Lung (tissue), 12 donors: ENCODE data around the gene VGLL4. TPM values are rescaled to one million over a fixed set of nuclear protein-coding genes. Genes with fewer than 3 reads are reported as not detected.

ENCODE experiments used
- ATAC-seq: fragments of 200-7000 bp; cut with Tn5 transposase; one replicate; pipeline ENCODE4 v1.9.1; 2020; ENCODE audit warnings: moderate number of reproducible peaks; ENCODE audit not compliant: insufficient read depth, low FRiP score
- DNase-seq, 3 donors: peaks; one replicate each; pipeline ENCODE4 v3.0.0-alpha.2; 2013 to 2017
- H3K27ac ChIP-seq, 2 donors: one replicate each; pipeline ENCODE4 v1.5.1; 2013; ENCODE audit warnings: mild to moderate bottlenecking in 2 of 2, moderate library complexity in 2 of 2, control low read depth in 1 of 2, inconsistent platforms in 1 of 2, low read depth in 1 of 2, low read length in 1 of 2
- H3K27me3 ChIP-seq, 3 donors: one replicate each; pipeline ENCODE4 v1.5.1; 2013; ENCODE audit warnings: low read length in 2 of 3; ENCODE audit not compliant: control insufficient read depth in 3 of 3, insufficient read depth in 3 of 3
- H3K36me3 ChIP-seq, 4 donors: one replicate each; pipeline ENCODE4 v1.5.1; 2013; ENCODE audit warnings: low read length in 4 of 4, mild to moderate bottlenecking in 1 of 4, moderate library complexity in 1 of 4; ENCODE audit not compliant: control insufficient read depth in 4 of 4, insufficient read depth in 4 of 4
- H3K4me1 ChIP-seq, 5 donors: one replicate each; pipeline ENCODE4 v1.5.1; 2013; ENCODE audit warnings: low read length in 5 of 5, mild to moderate bottlenecking in 2 of 5, moderate library complexity in 1 of 5; ENCODE audit not compliant: control insufficient read depth in 5 of 5, insufficient read depth in 5 of 5
- H3K4me3 ChIP-seq: one replicate; pipeline ENCODE4 v1.5.1; 2013; ENCODE audit warnings: mild to moderate bottlenecking, control low read depth, moderate library complexity
- H3K9ac ChIP-seq, 2 donors: one replicate each; pipeline ENCODE4 v1.5.1; 2013; ENCODE audit warnings: low read length in 2 of 2, control low read depth in 1 of 2; ENCODE audit not compliant: insufficient read depth in 1 of 2
- H3K9me3 ChIP-seq, 4 donors: one replicate each; pipeline ENCODE4 v1.5.1; 2013; ENCODE audit warnings: low read length in 3 of 4, mild to moderate bottlenecking in 1 of 4, moderate library complexity in 1 of 4; ENCODE audit not compliant: control insufficient read depth in 4 of 4, insufficient read depth in 3 of 4
- CTCF ChIP-seq: IDR thresholded peaks from 2 replicates; pipeline ENCODE4 v1.5.1; 2012; ENCODE audit warnings: mild to moderate bottlenecking; ENCODE audit errors: control extremely low read depth, extremely low read depth
- WGBS, 2 donors: extraction: QIAGEN DNeasy Blood & Tissue Kit; methylation state at CpG; one replicate each; pipeline ENCODE4 v1.1.7; 2013; 5-methylcytosine and 5-hydroxymethylcytosine counted together
- polyA plus RNA-seq, 2 donors: library from polyadenylated mRNA; stranded (reverse); fragments of 200-250 nt; gene quantifications; one replicate each; pipeline ENCODE4 v1.2.1, GENCODE V29; 2013
- total RNA-seq, 2 donors: library from RNA; depleted of rRNA in 1 of 2; stranded (reverse); fragments of >200 nt in 1 of 2; gene quantifications; one replicate each; pipeline ENCODE4 v1.2.1, GENCODE V29; 2014 to 2021
- donor health status: control.
- donor health status: control.
- donor health status: Bipolar disorder and iron deficiency.
- donor health status: healthy.
- donor health status: DM: yes; HTN: yes; CAD: no.

VGLL4 gene
- total and polyA plus RNA-seq, 4 donors = 30.5 to 94.1 (median 39.3) TPM

DNA sequence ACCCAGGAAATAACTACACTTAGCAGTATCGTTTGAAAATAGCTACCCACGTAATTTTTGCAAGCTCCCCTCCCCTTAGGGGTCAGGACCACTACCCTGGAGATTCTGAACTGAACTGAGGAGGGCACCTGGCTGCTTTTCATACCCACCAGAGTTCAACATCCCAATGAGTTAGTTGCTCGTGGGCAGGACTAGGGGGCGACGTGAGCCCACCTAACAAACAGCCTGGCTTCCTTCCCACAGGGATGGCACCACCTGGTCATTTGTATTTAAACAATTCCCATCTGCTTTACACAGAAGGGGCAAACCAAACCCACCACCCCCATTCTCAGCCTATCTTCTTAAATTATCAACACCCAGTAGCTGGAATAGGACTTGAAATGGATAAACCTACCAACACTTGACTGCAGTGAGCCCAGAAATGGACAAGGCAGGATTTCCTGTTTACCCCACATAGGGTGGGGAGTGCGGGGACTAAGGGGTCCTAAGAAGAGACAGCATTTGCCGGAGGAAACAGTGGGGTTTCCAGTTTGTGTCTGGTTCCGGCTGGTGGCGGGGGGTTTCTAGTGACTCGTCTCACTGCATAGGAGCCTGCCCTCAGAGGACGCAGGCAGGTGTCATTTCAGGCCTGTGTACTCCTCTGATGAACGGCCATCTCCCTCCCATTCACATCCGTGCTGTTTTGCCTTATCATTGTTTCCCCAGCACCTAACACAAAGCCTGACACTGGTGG, 11.6 kb upstream of the VGLL4 start:
- Histone ChIP-seq H3K9me3 (no peaks in the 10 kb centered on the region), H3K27ac (no peak overlapping the region), H3K4me3 (no peak overlapping the region), H3K27me3 (no peaks in the 10 kb centered on the region), H3K4me1 (peaks cover 0 to 7% (median 2%) of the 10 kb centered on the region in 5 donors), H3K9ac (no peak overlapping the region), H3K36me3 (no peaks in the 10 kb centered on the region)
- WGBS, 2 donors = 23 to 54% methylated on average over 13 of the region's 13 CpGs
- no peak for ATAC-seq
- TF ChIP-seq CTCF = no peak
- DNase-seq = peak in 1 of 3 donors; percentile 18

DNA sequence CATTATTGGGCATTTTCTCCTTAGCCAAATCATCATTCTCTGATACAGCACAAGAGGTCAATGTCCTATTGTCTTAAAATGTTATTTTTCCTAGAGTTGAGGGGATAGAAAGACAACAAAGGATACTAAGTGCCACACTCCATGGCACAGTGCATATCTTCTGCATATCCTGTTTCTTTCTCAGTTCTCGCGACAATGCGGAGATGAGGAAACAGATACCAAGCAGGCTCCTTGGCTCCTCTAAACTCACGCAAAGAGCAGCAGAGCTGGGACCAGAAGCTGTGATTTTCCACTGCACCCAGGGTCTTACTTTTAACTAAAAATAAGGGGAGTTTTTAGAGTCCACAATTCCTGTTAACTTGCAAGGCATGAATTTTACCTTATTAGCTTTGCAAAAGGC, 10.5 kb upstream of the VGLL4 start:
- no peak for TF ChIP-seq CTCF
- H3K9me3 ChIP-seq = no peaks in the 10 kb centered on the region
- DNase-seq (no peak), ATAC-seq (no peak)
- H3K27me3 ChIP-seq = no peaks in the 10 kb centered on the region
- H3K4me1 ChIP-seq = peaks cover 0 to 7% (median 2%) of the 10 kb centered on the region in 5 donors
- H3K27ac ChIP-seq = no peak overlapping the region
- no peak overlapping the region for H3K4me3 ChIP-seq
- WGBS, 2 donors = 64 to 67% methylated on average over 4 of the region's 4 CpGs
- H3K36me3 ChIP-seq = no peaks in the 10 kb centered on the region
- no peak overlapping the region for H3K9ac ChIP-seq

GRCh38 chr3:11653298-11654055, 9.8 kb upstream of the VGLL4 start:
- H3K4me1 ChIP-seq = peaks cover 0 to 7% (median 2%) of the 10 kb centered on the region in 5 donors
- no peaks in the 10 kb centered on the region for H3K36me3 ChIP-seq
- ATAC-seq (no peak), DNase-seq (no peak)
- no peaks in the 10 kb centered on the region for H3K27me3 ChIP-seq
- no peak overlapping the region for H3K9ac ChIP-seq
- TF ChIP-seq CTCF = no peak
- H3K4me3 ChIP-seq = no peak overlapping the region
- 71 to 79% methylated on average over 11 of the region's 11 CpGs for WGBS, 2 donors
- H3K27ac ChIP-seq = no peak overlapping the region
- H3K9me3 ChIP-seq = no peaks in the 10 kb centered on the region
